ENCODE data around the gene FBXO38.

- TF ChIP-seq NFYB (CRISPR knock-in tag; IDR thresholded peaks at IDR 0.05) (no peak), POLR2A (IDR thresholded peaks at IDR 0.05; ENCODE audit: insufficient read depth in 1 of 2, low read depth in 2 of 2, low read length in 2 of 2) (no peak), ZNF510 (CRISPR knock-in tag; IDR thresholded peaks at IDR 0.05; ENCODE audit: low read depth) (no peak), CTCF (CRISPR knock-in tag; IDR thresholded peaks at IDR 0.05) (no peak), RFX5 (IDR thresholded peaks at IDR 0.05; ENCODE audit: low read depth, low read length) (no peak), ZNF251 (CRISPR knock-in tag; IDR thresholded peaks at IDR 0.05) (no peak), NFE2L1 (CRISPR knock-in tag; IDR thresholded peaks at IDR 0.05; ENCODE audit: borderline replicate concordance) (no peak)
- TF ChIP-seq, protein P1, sequence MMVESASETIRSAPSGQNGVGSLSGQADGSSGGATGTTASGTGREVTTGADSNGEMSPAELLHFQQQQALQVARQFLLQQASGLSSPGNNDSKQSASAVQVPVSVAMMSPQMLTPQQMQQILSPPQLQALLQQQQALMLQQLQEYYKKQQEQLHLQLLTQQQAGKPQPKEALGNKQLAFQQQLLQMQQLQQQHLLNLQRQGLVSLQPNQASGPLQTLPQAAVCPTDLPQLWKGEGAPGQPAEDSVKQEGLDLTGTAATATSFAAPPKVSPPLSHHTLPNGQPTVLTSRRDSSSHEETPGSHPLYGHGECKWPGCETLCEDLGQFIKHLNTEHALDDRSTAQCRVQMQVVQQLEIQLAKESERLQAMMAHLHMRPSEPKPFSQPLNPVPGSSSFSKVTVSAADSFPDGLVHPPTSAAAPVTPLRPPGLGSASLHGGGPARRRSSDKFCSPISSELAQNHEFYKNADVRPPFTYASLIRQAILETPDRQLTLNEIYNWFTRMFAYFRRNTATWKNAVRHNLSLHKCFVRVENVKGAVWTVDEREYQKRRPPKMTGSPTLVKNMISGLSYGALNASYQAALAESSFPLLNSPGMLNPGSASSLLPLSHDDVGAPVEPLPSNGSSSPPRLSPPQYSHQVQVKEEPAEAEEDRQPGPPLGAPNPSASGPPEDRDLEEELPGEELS (CRISPR knock-in tag; IDR thresholded peaks at IDR 0.05) = no peak
Observed at GRCh38 chr5:148364343-148364742, 19.4 kb upstream of the FBXO38 start.

Data from HepG2 (cell line).